Measurements from ENCODE around the gene DNAH2.

Gene DNAH2

DNA sequence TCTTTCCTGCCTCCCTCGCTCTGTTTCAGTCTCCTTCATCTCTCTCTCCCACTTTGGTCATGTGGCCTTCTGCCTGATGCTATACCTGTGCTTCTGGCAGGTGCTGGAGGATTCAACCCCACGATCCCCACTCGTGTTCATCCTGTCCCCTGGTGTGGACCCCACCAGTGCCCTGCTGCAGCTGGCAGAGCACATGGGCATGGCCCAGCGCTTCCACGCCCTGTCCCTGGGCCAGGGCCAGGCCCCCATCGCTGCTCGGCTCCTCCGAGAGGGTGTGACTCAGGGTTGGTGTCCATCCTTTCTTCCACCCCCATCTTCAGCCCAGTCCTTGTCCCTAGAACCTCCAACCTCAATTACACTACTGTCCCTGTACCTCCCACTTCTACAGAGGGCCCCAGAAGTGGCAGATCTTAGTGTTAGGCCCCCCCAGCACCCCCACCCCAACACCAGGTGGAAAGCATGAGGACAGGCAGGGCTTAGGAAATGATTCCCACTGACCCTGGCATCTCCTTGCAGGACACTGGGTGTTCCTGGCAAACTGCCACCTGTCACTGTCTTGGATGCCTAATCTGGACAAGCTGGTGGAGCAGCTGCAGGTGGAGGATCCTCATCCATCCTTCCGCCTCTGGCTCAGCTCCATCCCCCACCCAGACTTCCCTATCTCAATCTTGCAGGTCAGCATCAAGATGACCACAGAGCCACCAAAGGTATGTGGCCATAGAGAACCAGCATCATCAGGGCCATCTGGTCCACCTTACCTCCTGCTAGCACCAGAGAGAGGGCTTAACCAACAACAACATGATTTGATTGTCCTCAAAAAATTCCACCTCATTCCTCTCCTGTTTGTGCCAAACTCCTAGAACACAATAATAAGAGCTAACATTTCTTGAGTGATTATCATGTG, 106.7 kb downstream of the DNAH2 start:
- no peak for DNase-seq

DNA sequence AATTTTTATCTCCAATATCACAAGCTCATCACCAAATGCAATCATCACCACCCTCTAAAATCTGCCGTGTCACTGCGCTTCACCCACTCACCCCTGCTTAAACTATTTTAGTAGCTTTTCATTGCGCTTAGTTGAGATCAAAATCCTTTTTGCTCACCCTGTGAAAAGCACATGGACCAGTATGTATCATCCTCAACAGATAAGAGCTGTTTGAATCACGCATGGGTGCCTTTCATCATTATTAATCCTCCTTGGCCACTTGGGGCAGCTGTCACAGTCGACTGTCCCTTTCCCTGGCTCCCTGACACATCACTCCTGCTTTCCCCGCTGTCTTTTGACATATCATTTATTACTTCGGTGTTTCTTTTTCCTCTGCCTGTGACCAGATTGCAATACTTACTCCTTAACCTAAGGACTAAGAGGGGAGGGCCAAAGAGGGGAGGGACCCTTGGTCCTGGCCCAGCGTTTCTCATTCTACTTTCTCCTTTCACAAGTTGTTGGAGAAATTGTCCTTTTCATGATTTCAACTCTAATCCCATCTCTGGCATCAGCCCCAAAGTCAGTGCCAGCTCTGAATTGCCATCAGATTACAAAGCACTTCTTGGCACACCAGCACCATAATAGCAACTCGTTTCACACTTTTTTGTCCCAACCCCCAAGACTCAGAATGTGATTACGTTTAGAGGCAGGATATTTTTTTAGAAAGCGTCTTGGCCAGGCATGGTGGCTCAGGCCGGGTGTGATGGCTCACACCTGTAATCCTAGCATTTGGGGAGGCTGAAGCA, 107.9 kb downstream of the DNAH2 start:
- DNase-seq = no peak

DNA sequence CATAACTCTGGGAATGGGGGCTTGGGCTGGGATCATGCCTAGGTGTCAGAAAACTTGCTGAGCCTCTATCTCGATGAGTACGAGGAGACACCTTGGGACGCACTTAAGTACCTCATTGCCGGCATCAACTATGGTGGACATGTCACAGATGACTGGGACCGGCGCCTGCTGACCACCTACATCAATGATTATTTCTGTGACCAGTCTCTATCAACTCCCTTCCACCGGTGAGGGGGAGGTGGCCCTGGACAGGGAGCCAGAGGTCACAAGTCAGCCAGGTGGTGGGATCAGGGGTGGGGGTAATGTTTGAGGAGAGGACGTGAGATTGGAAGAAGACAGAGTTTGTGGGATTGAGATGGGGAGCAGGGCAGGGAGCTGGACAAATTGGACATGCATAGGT, 113.1 kb downstream of the DNAH2 start:
- DNase-seq = no peak

GRCh38 chr17:7831233-7831632, 113.7 kb downstream of the DNAH2 start:
- DNase-seq = no peak

GRCh38 chr17:7832431-7832830, 114.9 kb downstream of the DNAH2 start:
- DNase-seq = no peak

DNA sequence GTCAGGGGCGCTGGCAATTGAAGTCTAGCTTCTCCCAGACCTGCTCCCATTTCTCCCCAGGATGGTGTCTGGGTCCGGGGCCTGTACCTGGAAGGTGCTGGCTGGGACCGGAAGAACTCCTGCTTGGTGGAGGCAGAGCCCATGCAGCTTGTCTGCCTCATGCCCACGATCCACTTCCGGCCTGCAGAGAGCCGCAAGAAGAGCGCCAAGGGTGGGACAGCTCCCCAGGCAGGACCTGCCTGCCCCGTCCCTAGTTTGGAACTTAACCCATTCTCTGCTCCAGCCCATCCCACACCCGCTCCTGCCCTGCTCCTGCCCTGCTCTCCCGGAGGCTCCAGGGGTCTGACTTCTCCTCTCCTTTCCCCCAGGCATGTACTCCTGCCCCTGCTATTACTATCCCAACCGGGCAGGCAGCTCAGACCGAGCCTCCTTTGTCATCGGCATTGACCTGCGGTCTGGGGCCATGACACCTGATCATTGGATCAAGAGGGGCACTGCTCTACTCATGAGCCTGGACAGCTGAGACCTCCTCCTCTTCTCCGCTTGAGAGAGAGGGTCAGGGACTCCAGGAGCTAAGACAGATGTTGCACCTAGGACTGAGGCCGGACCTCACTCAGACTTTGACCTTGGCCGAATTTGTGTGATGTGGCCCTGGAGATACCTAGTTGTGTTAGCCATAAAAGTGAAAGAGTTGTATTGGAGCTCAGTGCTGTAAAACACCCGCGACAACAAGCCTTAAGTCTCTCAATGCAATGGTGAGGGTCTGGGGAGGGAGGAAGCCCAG, 115.7 kb downstream of the DNAH2 start:
- DNase-seq = no peak

- peak; percentile 88 for DNase-seq
Measured at GRCh38 chr17:7833795-7834541, 116.4 kb downstream of the DNAH2 start, which contains the start of gene KDM6B. Gene KDM6B, plus strand, starts transcription at chr17:7834217. Its CDS starts 11,338 bp downstream, at chr17:7845555.

DNA sequence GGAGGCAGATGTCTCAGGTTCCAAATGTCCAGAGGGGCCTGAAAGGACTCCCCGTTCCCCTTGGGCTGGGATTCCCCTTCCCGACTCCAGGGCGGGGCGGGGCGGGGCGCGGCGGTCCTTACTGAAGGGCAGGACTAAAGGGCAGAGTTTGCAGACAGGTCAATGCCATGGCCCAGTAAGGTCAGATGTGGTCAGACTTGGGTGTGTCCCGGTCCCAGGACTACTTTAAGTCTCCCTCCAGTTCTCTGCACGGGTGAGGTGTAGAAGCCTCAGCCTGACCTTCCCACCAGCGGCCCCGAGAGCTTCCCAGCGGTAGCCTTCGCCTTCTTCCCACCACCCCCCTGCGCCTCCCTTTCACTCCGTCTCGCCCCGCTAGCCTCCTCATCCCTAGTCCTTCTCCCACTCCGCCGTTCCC, 117.0 kb downstream of the DNAH2 start:
- DNase-seq = no peak

DNA sequence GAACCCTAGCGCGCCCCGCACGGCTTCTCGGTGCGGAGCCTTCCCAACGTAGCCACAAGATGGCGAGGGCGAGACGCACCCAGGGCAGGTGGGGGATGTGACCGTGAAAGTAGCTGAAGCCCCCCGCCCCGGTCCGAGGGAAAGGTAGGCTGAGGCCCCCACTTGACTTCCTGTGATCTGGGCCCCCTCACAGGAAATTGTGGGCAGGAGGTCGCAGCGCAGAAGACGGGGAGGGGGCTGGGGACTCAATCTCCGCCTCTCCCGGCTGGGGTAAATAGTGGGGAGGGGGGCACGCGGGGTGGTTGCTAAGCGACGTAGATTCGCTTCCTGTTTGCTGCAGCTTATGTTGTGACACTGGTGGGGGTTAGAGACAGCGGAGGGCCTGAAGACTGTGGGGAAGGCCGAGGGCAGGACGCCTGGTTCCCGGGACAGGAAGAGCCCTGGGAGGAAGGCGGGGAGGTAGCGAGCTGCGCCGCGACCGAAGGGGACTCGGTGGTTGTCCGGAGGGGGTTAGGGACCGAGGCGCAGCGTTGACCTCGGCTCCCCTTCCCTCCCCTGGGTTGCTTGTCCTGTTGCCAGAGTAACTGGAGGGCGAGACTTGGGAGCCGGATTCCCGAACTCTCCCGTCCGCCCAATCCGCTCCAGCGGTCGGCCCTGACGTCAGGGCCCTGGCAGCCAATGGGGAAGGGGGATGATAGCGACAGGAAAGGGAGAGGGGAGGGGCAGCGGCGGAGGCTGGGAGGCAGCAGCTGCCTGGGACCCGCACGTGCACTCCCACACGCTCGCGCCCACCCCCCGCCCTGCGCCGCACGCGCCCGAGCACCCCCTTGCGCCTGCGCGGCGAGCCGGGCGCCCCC, 117.6 kb downstream of the DNAH2 start:
- DNase-seq = peak; percentile 91

DNA sequence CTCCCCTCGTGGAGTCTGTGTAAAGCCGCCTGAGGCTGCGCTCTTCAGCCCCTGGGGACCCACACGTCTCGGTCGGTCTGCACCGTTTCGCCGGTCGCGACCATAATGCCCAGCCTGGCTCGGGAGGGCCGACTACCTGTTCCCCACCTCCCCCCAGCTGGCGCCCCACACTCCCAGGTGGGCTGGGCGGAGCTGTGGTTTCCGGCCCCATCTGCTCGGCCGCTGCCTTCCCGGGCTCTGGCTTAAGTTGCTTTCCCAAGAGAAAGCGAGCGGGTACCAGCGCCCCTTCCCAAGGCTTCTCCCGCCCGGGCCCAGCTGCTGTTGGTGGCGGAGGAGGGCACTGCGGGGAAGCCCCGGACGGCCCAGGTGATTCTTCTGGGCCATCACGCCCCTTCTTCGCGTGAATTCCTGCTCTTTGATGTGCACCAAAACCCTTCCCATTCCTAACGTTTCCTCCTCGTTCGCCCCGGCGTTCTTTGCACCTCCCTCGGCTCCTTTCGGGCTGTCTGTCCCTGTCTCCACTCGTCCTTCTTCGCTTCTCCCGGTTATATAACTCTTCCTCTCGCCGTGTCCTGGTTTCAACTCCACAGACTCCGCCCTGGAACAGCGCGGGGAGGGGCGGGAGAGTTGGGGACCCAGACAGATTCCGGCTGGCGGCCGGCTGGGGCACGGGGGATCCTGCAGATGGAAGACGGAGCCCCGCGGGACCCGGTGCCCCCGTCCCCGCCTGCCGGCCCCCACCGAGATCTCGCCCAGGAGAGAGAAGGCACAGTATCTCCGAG, 118.5 kb downstream of the DNAH2 start:
- DNase-seq = peak; percentile 48

DNA sequence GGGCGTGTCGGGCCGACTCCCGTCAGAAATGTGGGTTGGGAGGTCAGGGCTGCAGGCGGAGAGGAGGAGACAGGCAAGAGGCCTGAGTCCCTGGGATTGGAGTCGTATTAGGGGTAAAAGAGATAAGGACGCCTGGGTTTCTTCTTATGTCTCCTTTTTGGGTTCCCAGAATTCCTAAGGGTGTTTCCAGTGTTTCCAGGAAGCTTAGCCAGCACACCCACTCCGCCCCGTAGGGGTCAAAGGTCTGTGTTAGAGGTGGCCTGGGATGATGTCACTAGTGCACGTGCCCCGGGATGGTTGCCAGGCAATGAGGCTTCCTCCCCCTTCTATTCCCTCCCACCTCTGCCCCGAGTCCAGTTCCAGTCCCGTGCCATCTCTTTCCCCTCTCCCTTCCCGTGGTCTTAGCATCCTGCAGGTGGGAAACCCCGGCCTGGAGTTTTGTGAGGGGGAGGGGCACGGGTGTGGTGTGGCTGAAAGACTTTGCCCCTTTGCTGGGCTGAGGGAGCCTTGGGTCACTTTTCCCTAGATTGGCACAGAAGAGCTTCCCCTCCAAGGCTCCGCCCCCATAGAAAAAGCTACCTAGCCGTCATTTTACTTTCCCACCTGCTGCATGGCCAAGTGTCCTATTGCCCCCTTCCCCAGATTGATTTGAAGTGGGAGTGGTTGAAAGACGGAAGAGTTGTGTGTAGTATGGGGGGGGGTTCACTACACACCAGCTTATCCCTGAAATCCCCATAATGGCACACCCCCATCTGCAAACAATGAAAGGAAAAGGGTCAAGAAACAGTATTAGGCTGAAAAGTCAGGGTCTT, 119.3 kb downstream of the DNAH2 start:
- peak; percentile 69 for DNase-seq

- DNase-seq = no peak
Measured at GRCh38 chr17:7837408-7838088, 120.0 kb downstream of the DNAH2 start.

- DNase-seq = no peak
Measured at GRCh38 chr17:7838090-7839075, 120.8 kb downstream of the DNAH2 start.

- no peak for DNase-seq
Measured at GRCh38 chr17:7839190-7839875, 121.8 kb downstream of the DNAH2 start.

DNA sequence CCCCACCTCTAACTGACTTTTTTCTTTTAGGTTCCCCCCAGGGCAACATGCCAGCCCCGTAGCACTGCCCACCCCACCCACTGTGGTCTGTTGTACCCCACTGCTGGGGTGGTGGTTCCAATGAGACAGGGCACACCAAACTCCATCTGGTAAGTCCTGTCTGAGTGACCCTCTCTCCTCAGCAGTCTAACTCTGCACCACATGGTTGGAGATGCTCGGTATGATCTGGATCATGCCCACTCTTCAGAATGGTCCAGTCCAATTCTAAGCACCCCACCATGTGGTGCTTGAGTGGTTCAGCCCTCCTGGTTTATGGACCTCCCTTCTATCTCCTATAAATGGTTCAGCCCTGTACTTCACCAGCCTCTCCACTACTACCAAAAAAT, 122.3 kb downstream of the DNAH2 start:
- DNase-seq = no peak

GRCh38 chr17:7840441-7840840, 122.9 kb downstream of the DNAH2 start:
- no peak for DNase-seq

- no peak for DNase-seq
Measured at GRCh38 chr17:7840875-7841274, 123.3 kb downstream of the DNAH2 start.

All from activated naive CD4-positive, alpha-beta T cell treated with anti-CD3 and anti-CD28 coated beads, Interleukin-2, amount 50 U/mL, for 16 hours (primary cell).